GM23248 (cell line): Measurements from ENCODE around the gene ENPP5. TPM values are rescaled to one million over a fixed set of nuclear protein-coding genes. Genes with fewer than 3 reads are reported as not detected.

Experiments
- DNase-seq: peaks from one replicate; pipeline ENCODE4 v3.0.0-alpha.2; 2015
- H2AFZ ChIP-seq: fragments of 200-600 bp; sonication (generic); 2 replicates; pipeline ENCODE4 v1.6.1; 2016; ENCODE audit warnings: antibody characterized with exemption
- H3F3A ChIP-seq: fragments of 200-600 bp; sonication (generic); 2 replicates; pipeline ENCODE4 v1.6.1; 2016; ENCODE audit warnings: mild to moderate bottlenecking, antibody characterized with exemption, mixed run types; ENCODE audit not compliant: insufficient read depth
- H3K27ac ChIP-seq: fragments of 200-600 bp; sonication (generic); 2 replicates; pipeline ENCODE4 v1.5.1; 2016; ENCODE audit warnings: mild to moderate bottlenecking
- H3K27me3 ChIP-seq: fragments of 200-600 bp; sonication (generic); replicated peaks from 2 replicates; pipeline ENCODE4 v1.6.1; 2016; ENCODE audit warnings: mild to moderate bottlenecking; ENCODE audit not compliant: insufficient read depth
- H3K36me3 ChIP-seq: fragments of 200-600 bp; sonication (generic); 2 replicates; pipeline ENCODE4 v1.6.1; 2016; ENCODE audit warnings: low read depth, mild to moderate bottlenecking
- H3K4me1 ChIP-seq: fragments of 200-600 bp; sonication (generic); 2 replicates; pipeline ENCODE4 v1.6.1; 2016; ENCODE audit warnings: mild to moderate bottlenecking; ENCODE audit not compliant: insufficient read depth
- H3K4me2 ChIP-seq: fragments of 200-600 bp; sonication (generic); one replicate; pipeline ENCODE4 v1.6.1; 2016; ENCODE audit warnings: mild to moderate bottlenecking; ENCODE audit not compliant: unreplicated experiment
- H3K4me3 ChIP-seq: fragments of 200-600 bp; sonication (generic); 2 replicates; pipeline ENCODE4 v1.5.1; 2016; ENCODE audit warnings: mild to moderate bottlenecking
- H3K79me2 ChIP-seq: fragments of 200-600 bp; sonication (generic); 2 replicates; pipeline ENCODE4 v1.6.1; 2016; ENCODE audit warnings: mild to moderate bottlenecking; ENCODE audit not compliant: insufficient read depth
- H3K9ac ChIP-seq: fragments of 200-600 bp; sonication (generic); 2 replicates; pipeline ENCODE4 v1.6.1; 2016; ENCODE audit warnings: mild to moderate bottlenecking
- H3K9me2 ChIP-seq: fragments of 200-600 bp; sonication (generic); 2 replicates; pipeline ENCODE4 v1.6.1; 2016; ENCODE audit warnings: mixed run types, mild to moderate bottlenecking, moderate library complexity; ENCODE audit not compliant: insufficient read depth
- H3K9me3 ChIP-seq: fragments of 200-600 bp; sonication (generic); one replicate; pipeline ENCODE4 v1.6.1; 2017; ENCODE audit warnings: low read depth
- H4K20me1 ChIP-seq: fragments of 200-600 bp; sonication (generic); 2 replicates; pipeline ENCODE4 v1.6.0; 2016; ENCODE audit not compliant: insufficient read depth
- EZH2 ChIP-seq: fragments of 200-600 bp; sonication (generic); IDR thresholded peaks from 2 replicates; pipeline ENCODE4 v1.6.1; 2018; ENCODE audit warnings: antibody characterized with exemption, mild to moderate bottlenecking; ENCODE audit not compliant: insufficient read depth, poor library complexity, severe bottlenecking
- EZH2phosphoT487 ChIP-seq: fragments of 200-600 bp; sonication (generic); IDR thresholded peaks from 2 replicates; pipeline ENCODE4 v1.6.1; 2018; ENCODE audit warnings: antibody characterized with exemption, moderate library complexity, mild to moderate bottlenecking, low read depth; ENCODE audit not compliant: insufficient read depth
- WGBS, 2 experiments: methylation state at CpG; one replicate each; pipeline ENCODE4 v1.1.6; 2015 to 2017; ENCODE audit warnings: low lambda C conversion rate in 2 of 2, low coverage in 1 of 2; ENCODE audit errors: missing lambda C conversion rate in 2 of 2; 5-methylcytosine and 5-hydroxymethylcytosine counted together
- in situ Hi-C: fragments of 300-500 bp; cut with MboI; formaldehyde crosslinking; loops from 2 replicates; pipeline ENCODE4 v1.15.0; 2020
- polyA plus RNA-seq: library from polyadenylated mRNA; unstranded; fragments of >200 nt; fragmentation: Nextera tagmentation; extraction: Ambion mirVana; gene quantifications from 2 replicates; pipeline ENCODE4 v1.2.1, GENCODE V29; 2016
- total RNA-seq: library from RNA; depleted of rRNA; stranded (reverse); fragments of >200 nt; shearing (Covaris generic); gene quantifications from 2 replicates; pipeline ENCODE4 v1.2.3, GENCODE V29; 2014

ENPP5 gene
- total and polyA plus RNA-seq, 2 experiments from 2014 or later = 0.24 TPM; not detected in 1

- H3F3A ChIP-seq = no peaks in the 10 kb centered on the region
- no peaks in the 10 kb centered on the region for H4K20me1 ChIP-seq
- no peak overlapping the region for H3K27ac ChIP-seq
- in situ Hi-C loops = loop anchor here (25.0 kb wide), 1 partner anchor 404 kb away; no protein-coding TSS in a partner anchor
- no peak for TF ChIP-seq EZH2
- TF ChIP-seq EZH2phosphoT487 = no peak
- H3K4me2 ChIP-seq = no peak overlapping the region
- no peak overlapping the region for H3K4me3 ChIP-seq
- H3K36me3 ChIP-seq = no peaks in the 10 kb centered on the region
- H3K9me2 ChIP-seq = no peaks in the 10 kb centered on the region
- no peak overlapping the region for H3K9ac ChIP-seq
- no peaks in the 10 kb centered on the region for H3K27me3 ChIP-seq
- no peak for DNase-seq
- H3K79me2 ChIP-seq = no peaks in the 10 kb centered on the region
- H3K9me3 ChIP-seq = no peaks in the 10 kb centered on the region
- no peak overlapping the region for H2AFZ ChIP-seq
- H3K4me1 ChIP-seq = no peaks in the 10 kb centered on the region
Observed at GRCh38 chr6:46208303-46208702, 37.5 kb upstream of the ENPP5 start.

GRCh38 chr6:46207174-46207573, 36.4 kb upstream of the ENPP5 start:
- Histone ChIP-seq H3K79me2 (no peaks in the 10 kb centered on the region), H3K27ac (no peak overlapping the region), H3K36me3 (no peaks in the 10 kb centered on the region), H3K4me1 (no peaks in the 10 kb centered on the region), H3K9ac (no peak overlapping the region), H2AFZ (no peak overlapping the region), H3K27me3 (no peaks in the 10 kb centered on the region), H3K4me3 (no peak overlapping the region), H3K4me2 (no peak overlapping the region), H3K9me2 (no peaks in the 10 kb centered on the region), H4K20me1 (no peaks in the 10 kb centered on the region), H3F3A (no peaks in the 10 kb centered on the region), H3K9me3 (no peaks in the 10 kb centered on the region)
- WGBS, 2 experiments = 51 to 61% methylated on average over 3 of the region's 3 CpGs
- DNase-seq = no peak
- in situ Hi-C loops = loop anchor here (25.0 kb wide), 1 partner anchor 405 kb away; no protein-coding TSS in a partner anchor
- TF ChIP-seq EZH2phosphoT487 (no peak), EZH2 (no peak)

GRCh38 chr6:46204880-46205650, 34.3 kb upstream of the ENPP5 start:
- no peaks in the 10 kb centered on the region for H3K9me2 ChIP-seq
- no peak for DNase-seq
- H3K9me3 ChIP-seq = no peaks in the 10 kb centered on the region
- H3K79me2 ChIP-seq = no peaks in the 10 kb centered on the region
- no peak overlapping the region for H3K4me2 ChIP-seq
- TF ChIP-seq EZH2 = no peak
- TF ChIP-seq EZH2phosphoT487 = no peak
- peaks cover 3% of the 10 kb centered on the region; the same call in 1 of the 2 replicates for H3K27me3 ChIP-seq
- in situ Hi-C loops = loop anchor here (25.0 kb wide), 1 partner anchor 407 kb away; no protein-coding TSS in a partner anchor
- no peak overlapping the region for H3K4me3 ChIP-seq
- H3K27ac ChIP-seq = no peak overlapping the region
- H4K20me1 ChIP-seq = no peaks in the 10 kb centered on the region
- H3F3A ChIP-seq = no peaks in the 10 kb centered on the region
- H3K36me3 ChIP-seq = no peaks in the 10 kb centered on the region
- no peak overlapping the region for H2AFZ ChIP-seq
- 82 to 86% methylated on average over 29 of the region's 29 CpGs for WGBS, 2 experiments
- H3K9ac ChIP-seq = no peak overlapping the region
- H3K4me1 ChIP-seq = no peaks in the 10 kb centered on the region

GRCh38 chr6:46203391-46204177, 32.8 kb upstream of the ENPP5 start:
- H3K27me3 ChIP-seq = peaks cover 3% of the 10 kb centered on the region; the same call in 1 of the 2 replicates
- no peak for TF ChIP-seq EZH2phosphoT487
- peaks cover 14% of the 10 kb centered on the region; the same call in 1 of the 2 replicates for H3F3A ChIP-seq
- in situ Hi-C loops = loop anchor here (25.0 kb wide), 1 partner anchor 409 kb away; no protein-coding TSS in a partner anchor
- H2AFZ ChIP-seq = no peak overlapping the region
- no peaks in the 10 kb centered on the region for H3K79me2 ChIP-seq
- H3K9me2 ChIP-seq = no peaks in the 10 kb centered on the region
- no peak overlapping the region for H3K27ac ChIP-seq
- no peak overlapping the region for H3K4me2 ChIP-seq
- WGBS, 2 experiments = 23 to 43% methylated on average over 2 of the region's 2 CpGs
- H3K9me3 ChIP-seq = no peaks in the 10 kb centered on the region
- H3K36me3 ChIP-seq = no peaks in the 10 kb centered on the region
- no peak overlapping the region for H3K9ac ChIP-seq
- H4K20me1 ChIP-seq = no peaks in the 10 kb centered on the region
- H3K4me1 ChIP-seq = peaks cover 4% of the 10 kb centered on the region; the same call in 1 of the 2 replicates
- H3K4me3 ChIP-seq = no peak overlapping the region
- peak; percentile 9 for DNase-seq
